OCI-LY3 (cell line): Measurements from ENCODE around the gene ABCF1.

Source experiments
- EZH2phosphoT487 ChIP-seq: fragments of 200-600 bp; shearing (Covaris generic); IDR thresholded peaks from 2 replicates; pipeline ENCODE4 v1.6.1; 2018; ENCODE audit warnings: antibody characterized with exemption, mixed run types, low read depth
- TF ChIP-seq, protein P1 (sequence below): fragments of 200-600, 300-600 bp; sonication (generic); IDR thresholded peaks from 2 replicates; pipeline ENCODE4 v1.5.1; 2014; ENCODE audit warnings: antibody characterized with exemption, low read length, low read depth

GRCh38 chr6:30537931-30538330 lies 33.3 kb upstream of the ABCF1 start:
- TF ChIP-seq, protein P1, sequence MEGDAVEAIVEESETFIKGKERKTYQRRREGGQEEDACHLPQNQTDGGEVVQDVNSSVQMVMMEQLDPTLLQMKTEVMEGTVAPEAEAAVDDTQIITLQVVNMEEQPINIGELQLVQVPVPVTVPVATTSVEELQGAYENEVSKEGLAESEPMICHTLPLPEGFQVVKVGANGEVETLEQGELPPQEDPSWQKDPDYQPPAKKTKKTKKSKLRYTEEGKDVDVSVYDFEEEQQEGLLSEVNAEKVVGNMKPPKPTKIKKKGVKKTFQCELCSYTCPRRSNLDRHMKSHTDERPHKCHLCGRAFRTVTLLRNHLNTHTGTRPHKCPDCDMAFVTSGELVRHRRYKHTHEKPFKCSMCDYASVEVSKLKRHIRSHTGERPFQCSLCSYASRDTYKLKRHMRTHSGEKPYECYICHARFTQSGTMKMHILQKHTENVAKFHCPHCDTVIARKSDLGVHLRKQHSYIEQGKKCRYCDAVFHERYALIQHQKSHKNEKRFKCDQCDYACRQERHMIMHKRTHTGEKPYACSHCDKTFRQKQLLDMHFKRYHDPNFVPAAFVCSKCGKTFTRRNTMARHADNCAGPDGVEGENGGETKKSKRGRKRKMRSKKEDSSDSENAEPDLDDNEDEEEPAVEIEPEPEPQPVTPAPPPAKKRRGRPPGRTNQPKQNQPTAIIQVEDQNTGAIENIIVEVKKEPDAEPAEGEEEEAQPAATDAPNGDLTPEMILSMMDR = no peak
- no peak for TF ChIP-seq EZH2phosphoT487
